K562 (cell line): ENCODE data around the gene DNMT3L. TPM values are rescaled to one million over a fixed set of nuclear protein-coding genes. Genes with fewer than 3 reads are reported as not detected.

ENCODE experiments used
- CREB1 ChIP-seq, 2 experiments: sonication (generic) in 1 of 2; formaldehyde crosslinking in 1 of 2; IDR thresholded peaks; 2 replicates each; pipeline versions ENCODE4 v1.6.1 to v1.8.0; 2012 to 2022; ENCODE audit warnings: inconsistent platforms in 1 of 2, mild to moderate bottlenecking in 1 of 2, missing genetic modification reagents in 1 of 2, moderate library complexity in 1 of 2
- SMARCC2 ChIP-seq: fragments of 450-650 bp; IDR thresholded peaks from 2 replicates; pipeline ENCODE4 v1.6.1; 2017; ENCODE audit warnings: antibody characterized with exemption, moderate library complexity, mild to moderate bottlenecking, low read depth
- TAF15 ChIP-seq: fragments of 200-400 bp; formaldehyde crosslinking; IDR thresholded peaks from 2 replicates; pipeline ENCODE4 v1.6.1; 2017; ENCODE audit warnings: mild to moderate bottlenecking, low read depth, low read length, moderate library complexity
- YBX1 ChIP-seq: fragments of 450-650 bp; IDR thresholded peaks from 2 replicates; pipeline ENCODE4 v1.7.1; 2016; ENCODE audit warnings: mild to moderate bottlenecking
- polyA plus RNA-seq, 8 experiments: library from polyadenylated mRNA; depleted of rRNA in 4 of 8; stranded (reverse) in 5 of 8; unstranded in 3 of 8; fragments of >200 nt; fragmentation: Nextera tagmentation in 2 of 8; fragmentation: Illumina TruSeq in 1 of 8; extraction: Ambion mirVana in 2 of 8; extraction: Trizol in 1 of 8; gene quantifications; 2 replicates each; pipeline versions ENCODE4 v1.2.1 to v1.2.3, GENCODE V29; 2011 to 2014; ENCODE audit warnings: inconsistent platforms in 1 of 8, missing spikeins in 1 of 8
- total RNA-seq, 7 experiments: library from RNA; depleted of rRNA in 6 of 7; stranded (reverse); fragments of >200 nt in 6 of 7; fragmentation: Illumina TruSeq in 2 of 7; extraction: Trizol in 2 of 7; gene quantifications; 2 replicates each; pipeline versions ENCODE4 v1.2.1 to v1.2.3, GENCODE V29; 2011 to 2021; ENCODE audit warnings: low replicate concordance in 1 of 7
- TF ChIP-seq, protein P1 (sequence below), 2 experiments: fragments of 450-650 bp; IDR thresholded peaks; 2 replicates each; pipeline ENCODE4 v1.6.1; 2016; ENCODE audit warnings: mild to moderate bottlenecking in 2 of 2, borderline replicate concordance in 1 of 2, low read depth in 1 of 2, moderate library complexity in 1 of 2

The DNMT3L gene
- total and polyA plus RNA-seq, 9 of the 15 experiments (the other 6 are each of a cell fraction or from before 2014, with no cell fraction given), result 0.08 TPM; not detected in 8

DNA sequence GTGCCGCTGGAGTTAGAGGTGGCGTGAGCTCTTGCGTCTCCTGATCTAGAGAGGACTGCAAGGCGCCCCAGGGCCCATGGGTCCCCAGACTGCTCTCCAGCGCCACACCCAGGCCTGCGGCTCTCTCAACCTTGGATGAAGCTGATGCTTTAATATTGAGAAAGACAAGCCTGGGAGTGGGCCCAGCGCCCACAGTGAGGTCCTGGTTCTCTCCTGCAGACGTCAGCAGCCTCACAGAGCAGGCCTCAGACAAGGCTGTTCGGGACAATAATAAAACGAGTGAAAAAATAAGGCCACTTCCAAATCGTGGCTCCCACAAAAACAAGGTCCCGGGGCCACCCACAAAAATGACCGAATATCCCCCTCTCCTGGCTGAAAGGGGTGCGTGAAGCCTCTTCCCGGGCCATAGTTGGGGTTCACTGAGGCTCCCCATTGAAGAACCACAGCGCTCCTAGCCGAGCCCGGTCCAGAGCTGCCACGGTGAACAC, 6.0 kb upstream of the DNMT3L start (continued):
- no peak for TF ChIP-seq CREB1 (IDR thresholded peaks at IDR 0.05)
- no peak for TF ChIP-seq CREB1 (CRISPR knock-in tag; IDR thresholded peaks at IDR 0.05)
- TF ChIP-seq YBX1, result no peak
- TF ChIP-seq TAF15, result no peak
- TF ChIP-seq, protein P1, sequence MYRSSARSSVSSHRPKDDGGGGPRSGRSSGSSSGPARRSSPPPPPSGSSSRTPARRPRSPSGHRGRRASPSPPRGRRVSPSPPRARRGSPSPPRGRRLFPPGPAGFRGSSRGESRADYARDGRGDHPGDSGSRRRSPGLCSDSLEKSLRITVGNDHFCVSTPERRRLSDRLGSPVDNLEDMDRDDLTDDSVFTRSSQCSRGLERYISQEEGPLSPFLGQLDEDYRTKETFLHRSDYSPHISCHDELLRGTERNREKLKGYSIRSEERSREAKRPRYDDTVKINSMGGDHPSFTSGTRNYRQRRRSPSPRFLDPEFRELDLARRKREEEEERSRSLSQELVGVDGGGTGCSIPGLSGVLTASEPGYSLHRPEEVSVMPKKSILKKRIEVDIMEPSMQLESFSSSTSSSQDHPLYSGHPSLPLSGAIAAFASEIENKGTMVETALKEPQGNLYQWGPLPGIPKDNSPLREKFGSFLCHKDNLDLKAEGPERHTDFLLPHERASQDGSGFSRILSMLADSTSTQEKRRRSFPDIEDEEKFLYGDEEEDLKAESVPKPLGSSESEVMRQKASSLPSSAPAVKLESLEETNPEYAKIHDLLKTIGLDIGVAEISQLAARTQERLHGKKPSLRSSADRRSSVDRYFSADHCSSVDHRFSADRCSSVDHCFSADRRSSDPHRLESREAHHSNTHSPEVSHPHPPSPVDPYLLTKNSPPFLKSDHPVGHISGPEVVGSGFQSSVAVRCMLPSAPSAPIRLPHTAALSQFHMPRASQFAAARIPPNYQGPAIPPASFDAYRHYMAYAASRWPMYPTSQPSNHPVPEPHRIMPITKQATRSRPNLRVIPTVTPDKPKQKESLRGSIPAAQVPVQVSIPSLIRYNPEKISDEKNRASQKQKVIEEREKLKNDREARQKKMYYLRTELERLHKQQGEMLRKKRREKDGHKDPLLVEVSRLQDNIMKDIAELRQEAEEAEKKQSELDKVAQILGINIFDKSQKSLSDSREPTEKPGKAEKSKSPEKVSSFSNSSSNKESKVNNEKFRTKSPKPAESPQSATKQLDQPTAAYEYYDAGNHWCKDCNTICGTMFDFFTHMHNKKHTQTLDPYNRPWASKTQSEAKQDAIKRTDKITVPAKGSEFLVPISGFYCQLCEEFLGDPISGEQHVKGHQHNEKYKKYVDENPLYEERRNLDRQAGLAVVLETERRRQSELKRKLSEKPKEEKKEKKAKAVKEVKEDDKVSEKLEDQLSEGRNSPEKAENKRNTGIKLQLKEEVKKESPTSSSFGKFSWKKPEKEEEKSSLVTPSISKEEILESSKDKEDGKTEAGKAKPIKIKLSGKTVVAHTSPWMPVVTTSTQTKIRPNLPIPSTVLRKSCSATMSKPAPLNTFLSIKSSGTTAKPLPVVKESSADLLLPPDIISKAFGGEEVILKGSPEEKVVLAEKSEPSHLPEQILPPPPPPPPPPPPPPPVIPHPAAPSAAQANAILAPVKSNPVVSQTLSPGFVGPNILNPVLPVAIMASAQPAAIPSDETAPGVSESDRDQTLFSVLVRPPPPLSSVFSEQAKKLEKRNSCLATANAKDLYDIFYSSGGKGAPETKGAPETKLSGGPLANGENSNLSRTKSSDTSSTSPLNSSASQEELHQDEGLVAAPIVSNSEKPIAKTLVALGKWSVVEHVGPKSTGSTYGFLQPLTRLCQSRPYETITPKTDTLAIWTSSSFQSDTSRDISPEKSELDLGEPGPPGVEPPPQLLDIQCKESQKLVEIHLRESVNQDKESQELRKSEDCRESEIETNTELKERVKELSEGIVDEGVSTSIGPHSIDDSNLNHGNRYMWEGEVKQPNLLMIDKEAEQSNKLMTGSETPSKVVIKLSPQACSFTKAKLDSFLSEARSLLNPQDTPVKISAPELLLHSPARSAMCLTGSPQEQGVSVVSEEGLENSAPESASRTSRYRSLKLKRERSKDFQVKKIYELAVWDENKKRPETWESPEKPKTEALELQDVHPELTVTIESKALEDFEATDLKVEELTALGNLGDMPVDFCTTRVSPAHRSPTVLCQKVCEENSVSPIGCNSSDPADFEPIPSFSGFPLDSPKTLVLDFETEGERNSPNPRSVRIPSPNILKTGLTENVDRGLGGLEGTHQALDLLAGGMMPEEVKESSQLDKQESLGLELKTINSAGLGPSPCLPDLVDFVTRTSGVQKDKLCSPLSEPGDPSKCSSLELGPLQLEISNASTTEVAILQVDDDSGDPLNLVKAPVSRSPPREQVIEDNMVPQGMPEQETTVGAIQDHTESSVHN (IDR thresholded peaks at IDR 0.05; ENCODE audit: borderline replicate concordance in 1 of 2, low read depth in 1 of 2), result no peak
- TF ChIP-seq SMARCC2, result no peak
